HG02678 (cell line): ENCODE measurements around the gene ARID1B.

ENCODE experiments used
- ATAC-seq: cut with Tn5 transposase; IDR thresholded peaks from one replicate; pipeline ENCODE4 v1.9.1; 2021; ENCODE audit warnings: mild to moderate bottlenecking, moderate library complexity; ENCODE audit not compliant: unreplicated experiment

The ARID1B gene

GRCh38 chr6:157229713-157230112, 452.5 kb downstream of the ARID1B start:
- no peak for ATAC-seq

DNA sequence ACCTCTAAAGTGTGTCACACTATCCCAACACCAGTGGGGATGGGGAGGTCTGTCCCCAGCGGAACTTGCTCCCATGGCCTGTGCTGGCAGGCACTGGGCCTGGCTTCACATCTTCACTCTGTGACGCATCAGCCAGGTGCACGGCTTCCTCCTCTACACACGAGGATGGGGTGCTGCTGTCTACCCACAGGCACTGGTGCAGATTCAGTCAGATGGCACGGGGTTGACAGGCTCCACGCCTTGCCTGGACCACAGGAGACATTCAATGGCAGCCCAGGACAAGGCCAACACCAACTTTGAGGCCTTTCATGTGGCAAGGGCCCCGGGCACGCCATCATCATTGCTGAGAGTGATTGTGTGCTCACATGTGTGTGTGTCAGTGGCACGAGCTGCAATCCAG, 453.7 kb downstream of the ARID1B start:
- ATAC-seq = no peak

GRCh38 chr6:157232161-157232895, 455.1 kb downstream of the ARID1B start:
- ATAC-seq = no peak

DNA sequence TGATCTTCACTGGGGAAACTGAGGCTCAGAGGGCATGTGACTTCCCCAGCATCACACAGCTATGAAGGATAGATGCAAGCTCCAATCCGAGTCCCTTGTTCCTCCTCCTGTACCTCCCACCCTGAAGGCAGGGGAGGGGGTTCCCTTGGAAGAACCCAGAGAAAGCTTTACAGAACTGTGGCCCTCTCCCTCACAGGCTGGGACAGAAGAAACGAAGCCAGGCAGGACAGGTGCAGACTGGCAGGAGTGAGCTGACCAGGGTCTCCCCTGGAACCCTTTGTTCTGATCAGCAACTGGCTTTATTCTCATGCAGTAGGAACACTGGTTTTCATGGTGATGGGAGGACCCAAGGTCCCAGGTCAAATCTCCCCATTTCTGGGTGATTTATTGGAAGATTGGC, 456.0 kb downstream of the ARID1B start:
- ATAC-seq = no peak

DNA sequence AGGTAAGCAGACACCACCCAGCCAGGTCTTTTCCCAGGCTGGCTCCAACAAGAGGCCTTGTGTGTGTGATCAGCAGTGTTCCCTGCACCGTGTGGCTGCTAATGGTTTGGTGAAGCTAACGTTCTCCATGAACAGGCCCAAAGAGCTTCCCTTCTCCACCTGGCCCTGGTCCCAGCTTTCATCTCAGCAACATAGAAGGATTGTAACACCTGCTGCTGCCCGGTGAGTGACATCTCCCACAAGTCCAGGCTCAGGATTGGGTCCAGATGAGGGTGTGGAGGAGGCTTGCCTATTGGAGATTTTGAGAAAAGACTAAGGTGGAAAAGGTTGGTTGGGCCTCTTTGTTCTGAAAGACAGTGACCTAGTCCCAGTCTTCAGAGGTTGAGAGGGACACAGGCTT, 456.5 kb downstream of the ARID1B start:
- no peak for ATAC-seq

GRCh38 chr6:157235600-157236039, 458.4 kb downstream of the ARID1B start:
- peak; percentile 58 for ATAC-seq

GRCh38 chr6:157236040-157236725, 459.0 kb downstream of the ARID1B start:
- peak; percentile 30 for ATAC-seq

DNA sequence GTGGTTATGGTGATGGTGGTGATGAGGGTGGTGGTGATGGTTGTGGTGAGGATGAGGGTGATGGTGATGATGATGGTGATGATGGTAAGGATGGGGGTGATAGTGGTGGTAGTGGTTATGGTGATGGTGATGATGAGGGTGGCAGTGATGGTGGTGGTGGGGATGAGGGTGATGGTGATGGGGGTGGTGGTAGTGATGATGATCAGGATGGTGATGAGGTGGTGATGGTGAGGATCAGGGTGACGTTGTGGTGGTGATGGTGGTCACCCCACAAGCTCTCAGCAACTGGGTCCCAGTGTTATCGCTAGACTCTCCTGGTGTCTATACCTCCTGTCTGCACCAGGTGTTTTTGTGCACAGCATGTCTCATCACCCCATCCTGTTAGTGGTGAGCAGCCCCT, 461.2 kb downstream of the ARID1B start:
- no peak for ATAC-seq

DNA sequence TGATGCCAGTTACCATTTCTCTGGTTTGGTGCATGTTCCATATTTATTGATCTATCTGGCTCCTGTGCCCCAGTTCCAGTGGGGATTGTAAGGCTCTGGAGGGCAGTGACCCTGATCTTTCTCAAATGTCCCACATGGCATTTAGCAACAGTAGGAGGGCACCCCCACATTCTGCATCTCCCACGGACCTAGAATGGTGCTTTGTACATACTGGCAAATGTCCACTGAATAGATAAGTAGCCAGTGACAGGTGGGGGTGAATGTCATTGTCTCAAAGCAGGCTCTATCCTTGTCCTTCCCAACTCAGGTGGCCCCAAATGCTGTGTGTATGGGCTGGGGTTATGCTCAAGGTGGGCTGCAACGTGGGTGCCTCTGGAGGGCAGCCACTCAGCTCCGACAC, 462.0 kb downstream of the ARID1B start:
- ATAC-seq = no peak

- no peak for ATAC-seq
Observed at GRCh38 chr6:157239671-157240058, 462.5 kb downstream of the ARID1B start.

DNA sequence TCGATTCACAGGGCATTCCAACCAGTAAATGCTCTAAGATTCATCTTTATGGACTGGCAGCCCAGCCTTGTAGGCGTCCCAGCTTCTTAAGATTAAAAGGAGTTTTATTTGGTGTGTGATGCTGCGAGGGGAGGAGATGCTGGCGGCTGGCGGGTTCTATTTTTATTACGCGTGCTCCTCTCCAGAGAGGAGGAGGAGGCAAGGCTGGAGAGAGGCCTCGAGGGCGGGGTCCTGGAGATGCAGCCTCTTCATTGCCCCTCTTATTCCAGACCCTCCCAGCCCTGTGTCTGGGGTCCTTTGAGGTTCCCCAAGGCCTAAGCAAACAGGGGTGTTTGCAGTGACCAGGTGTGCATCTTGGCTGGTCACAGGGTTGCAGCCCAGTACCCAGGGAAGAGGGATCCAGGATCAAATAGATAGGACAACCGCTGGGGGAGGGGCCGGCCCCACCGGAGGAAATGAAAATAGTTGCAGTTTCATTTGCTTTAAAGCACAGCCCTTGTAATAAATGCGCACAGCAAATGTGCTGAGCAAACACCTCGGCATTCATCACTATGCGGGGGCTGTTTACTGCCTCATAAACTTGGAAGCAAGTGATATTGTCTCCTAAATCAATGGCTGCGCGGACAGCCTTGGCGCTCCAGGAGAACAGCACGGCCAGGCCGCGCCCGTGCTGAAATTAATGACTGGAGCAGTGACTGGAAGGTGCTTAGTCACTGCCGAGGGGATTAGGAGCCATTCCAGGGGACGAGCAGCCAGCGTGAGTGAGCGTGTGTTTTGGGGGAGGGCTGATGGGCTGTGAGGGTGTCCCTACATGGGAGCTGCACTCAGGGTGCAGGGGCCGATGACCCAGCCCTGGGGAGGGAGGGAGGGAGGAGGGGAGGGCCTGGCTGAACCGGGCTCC, 463.1 kb downstream of the ARID1B start:
- ATAC-seq = no peak

DNA sequence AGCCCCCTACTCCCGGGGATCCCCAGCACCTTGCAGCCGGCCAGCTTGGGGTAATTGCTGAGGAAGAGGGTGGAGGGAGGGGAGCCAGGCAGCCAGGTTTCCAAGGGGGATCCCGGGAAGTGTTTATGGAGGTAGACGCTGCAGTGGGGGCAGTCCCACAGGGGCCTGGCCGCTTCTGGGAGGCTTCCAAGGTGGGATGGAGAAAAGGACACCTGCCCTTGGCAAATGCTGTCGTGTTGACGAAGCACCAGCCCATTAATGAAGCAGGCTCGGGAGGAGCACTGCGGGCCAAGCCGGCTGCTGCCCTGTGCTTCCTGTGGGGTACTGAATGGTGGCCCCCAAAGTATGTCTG, 463.8 kb downstream of the ARID1B start:
- ATAC-seq = no peak

GRCh38 chr6:157242791-157243190, 465.6 kb downstream of the ARID1B start:
- no peak for ATAC-seq

GRCh38 chr6:157244175-157244574, 467.0 kb downstream of the ARID1B start:
- no peak for ATAC-seq

DNA sequence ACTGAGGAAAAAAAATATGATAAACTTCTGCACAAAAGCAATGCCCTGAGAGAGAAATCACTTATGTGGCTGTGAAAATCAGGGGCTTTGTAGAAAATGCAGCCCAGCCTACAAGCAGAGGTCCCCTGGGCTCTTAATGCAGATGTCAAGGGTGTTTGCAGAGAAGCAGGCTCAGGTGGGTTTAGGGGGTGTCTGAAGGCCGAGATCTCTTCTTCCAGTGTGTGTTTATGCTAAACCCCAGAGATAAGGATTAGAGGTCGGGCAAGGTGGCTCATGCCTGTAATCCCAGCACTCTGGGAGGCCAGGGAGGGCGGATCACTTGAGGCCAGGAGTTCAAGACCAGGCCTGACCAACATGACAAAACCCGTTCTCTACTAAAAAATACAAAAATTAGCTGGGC, 467.6 kb downstream of the ARID1B start:
- ATAC-seq = no peak

DNA sequence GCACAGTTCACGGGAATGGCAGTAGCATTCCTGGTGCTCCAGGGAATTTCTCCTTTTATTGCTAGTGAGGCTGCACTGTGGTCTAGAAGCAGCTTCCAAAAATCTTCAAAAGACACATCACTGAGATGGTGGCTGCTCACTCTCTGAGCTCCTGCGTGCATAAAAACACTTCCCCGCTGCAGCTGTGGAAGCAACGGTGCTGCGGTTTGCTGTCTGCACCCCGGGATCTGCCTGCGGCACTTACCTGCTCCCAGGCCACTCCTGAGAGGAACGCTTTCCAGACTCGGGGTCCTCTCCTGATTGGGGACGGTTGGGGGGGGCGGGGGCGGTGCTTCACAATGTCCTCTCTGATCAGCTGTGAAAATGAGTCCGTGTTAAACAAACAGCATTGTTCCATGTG, 468.3 kb downstream of the ARID1B start:
- ATAC-seq = no peak

DNA sequence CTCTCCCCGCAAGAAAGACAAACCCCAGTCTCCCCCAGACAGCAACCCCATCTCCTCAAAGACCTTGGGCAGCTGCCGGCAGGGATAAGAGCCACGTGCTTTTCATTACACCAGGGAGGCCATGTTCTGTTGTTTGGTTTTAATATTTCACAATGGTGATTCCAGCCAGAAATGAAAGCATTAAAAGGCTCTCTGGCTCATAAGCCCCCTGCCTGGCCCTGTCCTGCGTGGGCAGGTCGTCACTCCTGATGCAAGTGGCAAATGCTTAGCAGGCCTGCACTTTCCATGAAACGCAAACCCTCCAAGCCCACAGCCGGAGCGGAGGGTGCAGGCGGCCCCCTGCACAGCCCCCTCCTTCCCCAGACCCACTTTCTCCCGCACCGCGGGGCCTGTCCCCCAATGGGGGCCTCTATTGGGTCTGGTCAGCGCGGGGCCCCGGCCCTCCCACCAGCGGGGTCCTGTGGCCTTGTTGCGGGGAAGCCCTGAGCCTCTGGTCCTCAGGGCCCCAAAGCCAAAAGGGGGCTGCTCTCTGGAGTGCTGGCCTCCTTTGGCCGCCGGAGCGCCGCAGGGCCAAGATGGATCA, 469.0 kb downstream of the ARID1B start:
- no peak for ATAC-seq

- ATAC-seq = no peak
Observed at GRCh38 chr6:157246771-157247484, 469.8 kb downstream of the ARID1B start.

DNA sequence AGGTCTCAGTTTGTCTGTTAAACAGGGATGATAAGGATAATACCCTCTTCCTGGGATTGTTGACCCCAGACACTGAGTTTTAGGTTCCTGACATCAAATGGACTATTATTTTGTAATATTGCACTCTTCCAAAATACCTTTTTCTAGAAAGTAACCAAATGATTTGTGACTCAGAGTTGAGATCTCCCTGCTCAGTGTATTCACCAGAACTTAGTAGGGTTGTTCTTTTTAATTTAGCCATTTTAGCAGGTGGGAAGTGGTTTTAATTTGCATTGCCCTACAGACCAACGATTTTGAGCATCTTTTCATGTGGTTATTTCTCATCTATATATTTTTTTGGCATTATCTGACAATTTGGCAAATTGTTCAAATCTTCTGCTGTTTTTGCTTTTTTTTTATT, 471.1 kb downstream of the ARID1B start:
- ATAC-seq = no peak

GRCh38 chr6:157249826-157250225, 472.6 kb downstream of the ARID1B start:
- no peak for ATAC-seq
